ENCODE data around the gene PRKX.
A peak's percentile ranks its signal among the peaks of the same experiment; 100 is the strongest.

Gene PRKX

GRCh38 chrX:3713225-3713936 lies at the start of gene PRKX:
Gene PRKX (minus strand): TSS chrX:3713649. CDS start chrX:3713253, 396 bp downstream.
- Histone ChIP-seq H3K79me2 (ENCODE audit: insufficient read depth, low read length) (peaks cover 45% of the 10 kb centered on the region), H3K4me3 (ENCODE audit: low read depth in 1 of 2, low read length in 2 of 2) (peak within 1 kb of the TSS; percentile 60 to 76; a peak in 3 of 4 replicates), H3K4me2 (ENCODE audit: insufficient read depth, low read length) (peak within 1 kb of the TSS; percentile 82), H2AFZ (ENCODE audit: low read depth, low read length) (peak within 1 kb of the TSS; percentile 78), H3K9me3 (ENCODE audit: insufficient read depth, low read length, severe bottlenecking) (no peaks in the 10 kb centered on the region), H3K27ac (ENCODE audit: low read length) (peak within 1 kb of the TSS; percentile 66), H3K36me3 (ENCODE audit: insufficient read depth, low read length) (no peaks in the 10 kb centered on the region), H3K4me1 (ENCODE audit: insufficient read depth, low read length) (peaks cover 27% of the 10 kb centered on the region), H3K9ac (ENCODE audit: low read depth, low read length) (peak within 1 kb of the TSS; percentile 79), H3K27me3 (ENCODE audit: insufficient read depth, low read length, poor library complexity) (no peaks in the 10 kb centered on the region), H4K20me1 (ENCODE audit: insufficient read depth, low read length) (peaks cover 13% of the 10 kb centered on the region; the same call in 1 of the 2 replicates)
- TF ChIP-seq EZH2 (IDR thresholded peaks at IDR 0.05; ENCODE audit: borderline replicate concordance, low read depth, low read length, severe bottlenecking) = no peak
- TF ChIP-seq, protein P1, sequence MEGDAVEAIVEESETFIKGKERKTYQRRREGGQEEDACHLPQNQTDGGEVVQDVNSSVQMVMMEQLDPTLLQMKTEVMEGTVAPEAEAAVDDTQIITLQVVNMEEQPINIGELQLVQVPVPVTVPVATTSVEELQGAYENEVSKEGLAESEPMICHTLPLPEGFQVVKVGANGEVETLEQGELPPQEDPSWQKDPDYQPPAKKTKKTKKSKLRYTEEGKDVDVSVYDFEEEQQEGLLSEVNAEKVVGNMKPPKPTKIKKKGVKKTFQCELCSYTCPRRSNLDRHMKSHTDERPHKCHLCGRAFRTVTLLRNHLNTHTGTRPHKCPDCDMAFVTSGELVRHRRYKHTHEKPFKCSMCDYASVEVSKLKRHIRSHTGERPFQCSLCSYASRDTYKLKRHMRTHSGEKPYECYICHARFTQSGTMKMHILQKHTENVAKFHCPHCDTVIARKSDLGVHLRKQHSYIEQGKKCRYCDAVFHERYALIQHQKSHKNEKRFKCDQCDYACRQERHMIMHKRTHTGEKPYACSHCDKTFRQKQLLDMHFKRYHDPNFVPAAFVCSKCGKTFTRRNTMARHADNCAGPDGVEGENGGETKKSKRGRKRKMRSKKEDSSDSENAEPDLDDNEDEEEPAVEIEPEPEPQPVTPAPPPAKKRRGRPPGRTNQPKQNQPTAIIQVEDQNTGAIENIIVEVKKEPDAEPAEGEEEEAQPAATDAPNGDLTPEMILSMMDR (IDR thresholded peaks at IDR 0.05; ENCODE audit: borderline replicate concordance, extremely low read depth, low read length, poor library complexity, severe bottlenecking) = no peak
- ATAC-seq (ENCODE audit: insufficient read depth, low read depth) (peak; percentile 84), DNase-seq (peak; percentile 75)

DNA sequence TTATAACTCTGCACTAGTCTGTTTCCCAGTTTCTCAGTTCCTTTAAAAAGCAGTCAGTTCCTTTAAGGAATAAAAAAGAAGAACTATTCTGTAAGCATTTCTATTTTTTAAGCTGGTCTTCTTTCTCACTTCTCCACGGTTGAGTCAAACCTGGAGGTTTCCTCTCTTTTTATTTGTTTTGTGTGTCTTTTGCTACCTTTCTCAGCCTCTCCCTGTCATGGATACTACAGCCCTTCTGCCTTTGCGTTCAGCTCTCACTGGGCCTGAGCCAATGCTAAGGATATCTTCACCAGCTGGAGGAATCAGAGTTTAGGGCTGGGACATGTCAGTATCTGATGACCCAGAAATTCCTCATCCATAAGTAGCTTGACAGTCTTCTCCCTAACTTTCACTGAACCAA lies 49.7 kb upstream of the PRKX start:
- Histone ChIP-seq H3K9me3 (ENCODE audit: insufficient read depth, low read length, severe bottlenecking) (no peaks in the 10 kb centered on the region), H3K27me3 (ENCODE audit: insufficient read depth, low read length, poor library complexity) (no peaks in the 10 kb centered on the region), H3K9ac (ENCODE audit: low read depth, low read length) (no peak overlapping the region), H3K27ac (ENCODE audit: low read length) (no peak overlapping the region), H3K36me3 (ENCODE audit: insufficient read depth, low read length) (no peaks in the 10 kb centered on the region), H4K20me1 (ENCODE audit: insufficient read depth, low read length) (no peaks in the 10 kb centered on the region), H3K4me2 (ENCODE audit: insufficient read depth, low read length) (no peak overlapping the region), H3K4me1 (ENCODE audit: insufficient read depth, low read length) (no peaks in the 10 kb centered on the region), H3K4me3 (ENCODE audit: low read depth in 1 of 2, low read length in 2 of 2) (no peak overlapping the region), H2AFZ (ENCODE audit: low read depth, low read length) (no peak overlapping the region), H3K79me2 (ENCODE audit: insufficient read depth, low read length) (no peaks in the 10 kb centered on the region)
- no peak for DNase-seq
- no peak for ATAC-seq (ENCODE audit: insufficient read depth, low read depth)
- TF ChIP-seq, protein P1 (IDR thresholded peaks at IDR 0.05; ENCODE audit: borderline replicate concordance, extremely low read depth, low read length, poor library complexity, severe bottlenecking) = no peak
- no peak for TF ChIP-seq EZH2 (IDR thresholded peaks at IDR 0.05; ENCODE audit: borderline replicate concordance, low read depth, low read length, severe bottlenecking)

DNA sequence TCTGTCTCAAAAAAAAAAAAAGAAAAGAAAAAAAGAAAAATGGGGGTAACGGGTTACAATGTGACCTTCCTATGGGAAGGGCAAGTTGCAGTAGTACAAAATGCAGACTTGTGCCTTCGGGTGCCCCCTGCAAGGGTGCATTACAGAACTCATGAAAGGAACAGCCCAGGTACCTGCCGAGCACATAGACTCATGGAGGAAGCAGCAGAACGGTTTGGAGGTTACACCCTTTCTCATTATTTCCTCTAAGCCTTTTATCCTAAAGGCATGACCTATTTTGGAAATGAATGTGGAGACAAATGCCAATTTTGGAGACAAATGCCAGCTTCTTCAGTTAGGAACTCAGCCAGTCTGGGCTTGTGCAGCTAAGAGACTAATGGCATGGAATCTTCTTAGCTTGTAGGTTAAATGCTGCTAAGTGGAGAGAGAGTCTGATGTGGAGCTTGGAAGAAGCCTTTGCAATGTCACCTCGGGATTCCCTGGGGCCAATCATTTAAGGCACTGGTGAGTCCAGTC lies 44.1 kb upstream of the PRKX start:
- TF ChIP-seq EZH2 (IDR thresholded peaks at IDR 0.05; ENCODE audit: borderline replicate concordance, low read depth, low read length, severe bottlenecking) = no peak
- TF ChIP-seq, protein P1 (IDR thresholded peaks at IDR 0.05; ENCODE audit: borderline replicate concordance, extremely low read depth, low read length, poor library complexity, severe bottlenecking) = no peak
- H4K20me1 ChIP-seq (ENCODE audit: insufficient read depth, low read length) = no peaks in the 10 kb centered on the region
- no peak for DNase-seq
- no peak overlapping the region for H2AFZ ChIP-seq (ENCODE audit: low read depth, low read length)
- no peak overlapping the region for H3K4me3 ChIP-seq (ENCODE audit: low read depth in 1 of 2, low read length in 2 of 2)
- H3K4me1 ChIP-seq (ENCODE audit: insufficient read depth, low read length) = no peaks in the 10 kb centered on the region
- no peak for ATAC-seq (ENCODE audit: insufficient read depth, low read depth)
- no peak overlapping the region for H3K4me2 ChIP-seq (ENCODE audit: insufficient read depth, low read length)
- no peaks in the 10 kb centered on the region for H3K9me3 ChIP-seq (ENCODE audit: insufficient read depth, low read length, severe bottlenecking)
- no peaks in the 10 kb centered on the region for H3K27me3 ChIP-seq (ENCODE audit: insufficient read depth, low read length, poor library complexity)
- no peak overlapping the region for H3K27ac ChIP-seq (ENCODE audit: low read length)
- H3K9ac ChIP-seq (ENCODE audit: low read depth, low read length) = no peak overlapping the region
- H3K36me3 ChIP-seq (ENCODE audit: insufficient read depth, low read length) = no peaks in the 10 kb centered on the region
- H3K79me2 ChIP-seq (ENCODE audit: insufficient read depth, low read length) = no peaks in the 10 kb centered on the region
